HS-5 (cell line): ENCODE data around the gene PELI2.
"Not testable (repeated sequence)": the region's sequence is repeated elsewhere in the genome, so short reads cannot be mapped to it uniquely, and the experiment has no call there.

Source experiments
- DNase-seq: peaks from one replicate; pipeline ENCODE4 v3.0.0-alpha.2; 2012; ENCODE audit warnings: low read depth

PELI2 gene

GRCh38 chr14:56143025-56143424, 24.8 kb downstream of the PELI2 start:
- DNase-seq: no peak

- DNase-seq: no peak
Measured at GRCh38 chr14:56144176-56144575, 26.0 kb downstream of the PELI2 start.

GRCh38 chr14:56145181-56145769, 27.1 kb downstream of the PELI2 start:
- no peak for DNase-seq

GRCh38 chr14:56145965-56146364, 27.8 kb downstream of the PELI2 start:
- no peak for DNase-seq

- no peak for DNase-seq
Measured at GRCh38 chr14:56147449-56147848, 29.2 kb downstream of the PELI2 start.

- DNase-seq: no peak
Measured at GRCh38 chr14:56147986-56148901, 30.0 kb downstream of the PELI2 start.

- no peak for DNase-seq
Measured at GRCh38 chr14:56149151-56149550, 30.9 kb downstream of the PELI2 start.

- DNase-seq: no peak
Measured at GRCh38 chr14:56149995-56150394, 31.8 kb downstream of the PELI2 start.

- DNase-seq: no peak
Measured at GRCh38 chr14:56150645-56151345, 32.6 kb downstream of the PELI2 start.

GRCh38 chr14:56152221-56152620, 34.0 kb downstream of the PELI2 start:
- DNase-seq: no peak

- no peak for DNase-seq
Measured at GRCh38 chr14:56153267-56153666, 35.1 kb downstream of the PELI2 start.

- no peak for DNase-seq
Measured at GRCh38 chr14:56154321-56154720, 36.1 kb downstream of the PELI2 start.

GRCh38 chr14:56156096-56156495, 37.9 kb downstream of the PELI2 start:
- DNase-seq: no peak

GRCh38 chr14:56159066-56159465, 40.9 kb downstream of the PELI2 start:
- no peak for DNase-seq

GRCh38 chr14:56160088-56160487, 41.9 kb downstream of the PELI2 start:
- DNase-seq: no peak

GRCh38 chr14:56161658-56162057, 43.4 kb downstream of the PELI2 start:
- no peak for DNase-seq

GRCh38 chr14:56162476-56162875, 44.3 kb downstream of the PELI2 start:
- no peak for DNase-seq

- DNase-seq: not testable (repeated sequence)
Measured at GRCh38 chr14:56166579-56166978, 48.4 kb downstream of the PELI2 start.

- DNase-seq: no peak
Measured at GRCh38 chr14:56168007-56168616, 49.9 kb downstream of the PELI2 start.

- DNase-seq: no peak
Measured at GRCh38 chr14:56170028-56170427, 51.8 kb downstream of the PELI2 start.

GRCh38 chr14:56170877-56171422, 52.7 kb downstream of the PELI2 start:
- DNase-seq: no peak

GRCh38 chr14:56172074-56172473, 53.9 kb downstream of the PELI2 start:
- no peak for DNase-seq
